BJ (cell line): ENCODE data around the gene ELFN1. TPM values are rescaled to one million over a fixed set of nuclear protein-coding genes. Genes with fewer than 3 reads are reported as not detected.

ENCODE experiments used
- CTCF ChIA-PET: fragments of 350-600 bp; formaldehyde crosslinking; extraction: SDS; loops from one replicate; lab custom pipeline; 2021; ENCODE audit warnings: antibody characterized with exemption, inconsistent platforms; lab: Yijun Ruan, JAX
- POLR2A ChIA-PET: fragments of 300-600 bp; sonication (Branson Sonifier 250); formaldehyde crosslinking; extraction: SDS; loops from one replicate; lab custom pipeline; 2021; ENCODE audit warnings: antibody characterized with exemption; lab: Charles Lee
- DNase-seq: peaks from one replicate; pipeline ENCODE4 v3.0.0-alpha.2; 2011; ENCODE audit warnings: low read depth
- H3K27me3 ChIP-seq: 2 replicates; pipeline ENCODE4 v1.6.0; 2011; ENCODE audit warnings: low read length; ENCODE audit not compliant: control insufficient read depth, insufficient read depth
- H3K36me3 ChIP-seq: 2 replicates; pipeline ENCODE4 v1.5.1; 2011; ENCODE audit warnings: low read length; ENCODE audit not compliant: control insufficient read depth, insufficient read depth
- H3K4me3 ChIP-seq: 2 replicates; pipeline ENCODE4 v1.5.1; 2011; ENCODE audit warnings: low read depth, mild to moderate bottlenecking, control low read depth, low read length
- CTCF ChIP-seq: IDR thresholded peaks from 2 replicates; pipeline ENCODE4 v1.5.1; 2011; ENCODE audit warnings: low read depth, mild to moderate bottlenecking, control low read depth, inconsistent platforms, low read length, moderate library complexity; ENCODE audit not compliant: insufficient read depth
- polyA plus RNA-seq: library from polyadenylated mRNA; depleted of rRNA; stranded (reverse); fragments of >200 nt; gene quantifications from 2 replicates; pipeline ENCODE4 v1.2.3, GENCODE V29; 2011

The ELFN1 gene
- polyA plus RNA-seq, 1 experiment: 1.7 TPM

GRCh38 chr7:1666823-1667565 lies 3.1 kb upstream of the ELFN1 start:
- Histone ChIP-seq H3K4me3 (peak overlapping the region; percentile 70), H3K27me3 (peaks cover 15% of the 10 kb centered on the region), H3K36me3 (no peaks in the 10 kb centered on the region)
- POLR2A ChIA-PET: no interaction called here
- CTCF ChIA-PET: interaction anchor here (1.1 to 1.2 kb wide), 2 partner anchors 256 to 542 kb away, joined by 3 read pairs; no protein-coding TSS in a partner anchor
- no peak for TF ChIP-seq CTCF
- DNase-seq: no peak

- no peak for DNase-seq
- no peak for TF ChIP-seq CTCF
- H3K4me3 ChIP-seq: peak overlapping the region; percentile 70
- ChIA-PET POLR2A (no interaction called here), CTCF (interaction anchor here (1.1 to 1.2 kb wide), 2 partner anchors 260 to 542 kb away, joined by 3 read pairs; no protein-coding TSS in a partner anchor)
- peaks cover 15% of the 10 kb centered on the region for H3K27me3 ChIP-seq
- no peaks in the 10 kb centered on the region for H3K36me3 ChIP-seq
Measured at GRCh38 chr7:1667566-1668395, 2.3 kb upstream of the ELFN1 start.

GRCh38 chr7:1668396-1669063 lies 1.5 kb upstream of the ELFN1 start:
- peaks cover 12% of the 10 kb centered on the region for H3K27me3 ChIP-seq
- no peak overlapping the region for H3K4me3 ChIP-seq
- no peak for TF ChIP-seq CTCF
- ChIA-PET POLR2A (no interaction called here), CTCF (interaction anchor here (1.1 kb wide), 1 partner anchor 259 kb away, joined by 3 read pairs; no protein-coding TSS in a partner anchor)
- no peak for DNase-seq
- no peaks in the 10 kb centered on the region for H3K36me3 ChIP-seq

- no peak for DNase-seq
- Histone ChIP-seq H3K36me3 (no peaks in the 10 kb centered on the region), H3K4me3 (peak overlapping the region; percentile 31), H3K27me3 (peaks cover 12% of the 10 kb centered on the region; the same call in 1 of the 2 replicates)
- ChIA-PET CTCF (interaction anchor here (1.1 kb wide), 1 partner anchor 258 kb away, joined by 3 read pairs; no protein-coding TSS in a partner anchor), POLR2A (no interaction called here)
- no peak for TF ChIP-seq CTCF
Measured at GRCh38 chr7:1669064-1669951, 769 bp upstream of the ELFN1 start.
